Liver (tissue), 9 donors: ENCODE measurements around the gene KNOP1. TPM values are rescaled to one million over a fixed set of nuclear protein-coding genes. Genes with fewer than 3 reads are reported as not detected.
"Not testable (repeated sequence)": the region's sequence is repeated elsewhere in the genome, so short reads cannot be mapped to it uniquely, and the experiment has no call there.

Experiments used
- DNase-seq: peaks from one replicate; pipeline ENCODE4 v3.0.0-alpha.2; 2017; ENCODE audit warnings: low spot score
- H3K27ac ChIP-seq, 2 donors: one replicate each; pipeline ENCODE4 v1.7.0; 2013; ENCODE audit warnings: inconsistent platforms in 2 of 2, low read length in 2 of 2, control low read depth in 1 of 2, low read depth in 1 of 2, mild to moderate bottlenecking in 1 of 2
- H3K27me3 ChIP-seq, 4 donors: one replicate each; pipeline versions ENCODE4 v1.6.1 to v1.7.0; 2013; ENCODE audit warnings: low read length in 3 of 4, inconsistent platforms in 1 of 4, mild to moderate bottlenecking in 1 of 4, moderate library complexity in 1 of 4; ENCODE audit not compliant: control insufficient read depth in 4 of 4, insufficient read depth in 4 of 4
- H3K36me3 ChIP-seq, 4 donors: one replicate each; pipeline versions ENCODE4 v1.6.1 to v1.7.0; 2013; ENCODE audit warnings: low read length in 3 of 4, mild to moderate bottlenecking in 3 of 4, low read depth in 1 of 4, moderate library complexity in 1 of 4; ENCODE audit not compliant: control insufficient read depth in 4 of 4, insufficient read depth in 3 of 4
- H3K4me1 ChIP-seq, 4 donors: one replicate each; pipeline versions ENCODE4 v1.6.1 to v1.7.0; 2013; ENCODE audit warnings: low read length in 3 of 4, mild to moderate bottlenecking in 3 of 4, moderate library complexity in 1 of 4; ENCODE audit not compliant: control insufficient read depth in 4 of 4, insufficient read depth in 4 of 4
- H3K4me3 ChIP-seq, 3 donors: one replicate each; pipeline versions ENCODE4 v1.6.1 to v1.7.0; 2013; ENCODE audit warnings: low read length in 3 of 3, control low read depth in 1 of 3, low read depth in 1 of 3, mild to moderate bottlenecking in 1 of 3
- H3K9ac ChIP-seq, 2 donors: one replicate each; pipeline ENCODE4 v1.7.0; 2013; ENCODE audit warnings: low read length in 2 of 2, mild to moderate bottlenecking in 2 of 2, moderate library complexity in 2 of 2, control low read depth in 1 of 2, low read depth in 1 of 2
- H3K9me3 ChIP-seq, 4 donors: one replicate each; pipeline versions ENCODE4 v1.6.1 to v1.7.0; 2013; ENCODE audit warnings: low read length in 3 of 4; ENCODE audit not compliant: control insufficient read depth in 4 of 4
- EGR1 ChIP-seq, 2 donors: IDR thresholded peaks; 2 replicates each; pipeline ENCODE4 v1.6.1; 2016 to 2018; ENCODE audit warnings: antibody characterized with exemption in 2 of 2, low read depth in 2 of 2
- FOXA1 ChIP-seq: IDR thresholded peaks from 2 replicates; pipeline ENCODE4 v1.6.1; 2016; ENCODE audit warnings: antibody characterized with exemption
- FOXA2 ChIP-seq: IDR thresholded peaks from 2 replicates; pipeline ENCODE4 v1.6.1; 2016; ENCODE audit warnings: antibody characterized with exemption
- GABPA ChIP-seq, 2 donors: IDR thresholded peaks in 1 of 2; conservative IDR thresholded peaks in 1 of 2; 2 replicates each; pipeline ENCODE4 v1.6.1; 2016; ENCODE audit warnings: antibody characterized with exemption in 2 of 2, mild to moderate bottlenecking in 1 of 2, moderate library complexity in 1 of 2
- HNF4A ChIP-seq, 2 donors: conservative IDR thresholded peaks; 2 replicates each; pipeline ENCODE4 v1.6.1; 2016; ENCODE audit warnings: antibody characterized with exemption in 2 of 2, mild to moderate bottlenecking in 2 of 2
- HNF4G ChIP-seq: IDR thresholded peaks from 2 replicates; pipeline ENCODE4 v1.6.1; 2016; ENCODE audit warnings: antibody characterized with exemption
- JUND ChIP-seq, 2 donors: IDR thresholded peaks; 2 replicates each; pipeline ENCODE4 v1.6.1; 2016; ENCODE audit warnings: antibody characterized with exemption in 2 of 2
- NR2F2 ChIP-seq: IDR thresholded peaks from 2 replicates; pipeline ENCODE4 v1.6.1; 2016; ENCODE audit warnings: antibody characterized with exemption
- RAD21 ChIP-seq, 2 donors: IDR thresholded peaks; 2 replicates each; pipeline ENCODE4 v1.6.1; 2016; ENCODE audit warnings: antibody characterized with exemption in 2 of 2, mild to moderate bottlenecking in 2 of 2
- RXRA ChIP-seq, 2 donors: IDR thresholded peaks; 2 replicates each; pipeline ENCODE4 v1.6.1; 2017 to 2018; ENCODE audit warnings: antibody characterized with exemption in 2 of 2, mild to moderate bottlenecking in 1 of 2
- SP1 ChIP-seq: IDR thresholded peaks from 2 replicates; pipeline ENCODE4 v1.6.1; 2018; ENCODE audit warnings: antibody characterized with exemption, mild to moderate bottlenecking
- TAF1 ChIP-seq: conservative IDR thresholded peaks from 2 replicates; pipeline ENCODE4 v1.6.1; 2016; ENCODE audit warnings: antibody characterized with exemption, mild to moderate bottlenecking
- YY1 ChIP-seq: IDR thresholded peaks from 2 replicates; pipeline ENCODE4 v1.6.1; 2016; ENCODE audit warnings: antibody characterized with exemption, mild to moderate bottlenecking
- WGBS: extraction: QIAGEN DNeasy Blood & Tissue Kit; methylation state at CpG from one replicate; pipeline ENCODE4 v1.1.7; 2013; 5-methylcytosine and 5-hydroxymethylcytosine counted together
- polyA plus RNA-seq, 2 donors: library from polyadenylated mRNA; stranded (reverse) in 1 of 2; unstranded in 1 of 2; fragments of 200-250 nt in 1 of 2; fragments of >200 nt in 1 of 2; fragmentation: Nextera tagmentation in 1 of 2; extraction: Ambion mirVana in 1 of 2; gene quantifications; one replicate each; pipeline versions ENCODE4 v1.2.1 to v1.2.3, GENCODE V29; 2013 to 2015
- total RNA-seq, 2 donors: library from RNA; depleted of rRNA; stranded (reverse); fragments of >200 nt; gene quantifications; one replicate each; pipeline ENCODE4 v1.2.3, GENCODE V29; 2014
- TF ChIP-seq, protein P1 (sequence below): IDR thresholded peaks from 2 replicates; pipeline ENCODE4 v1.6.1; 2016; ENCODE audit warnings: antibody characterized with exemption
- TF ChIP-seq, protein P2 (sequence below): IDR thresholded peaks from 2 replicates; pipeline ENCODE4 v1.6.1; 2016; ENCODE audit warnings: antibody characterized with exemption
- TF ChIP-seq, protein P3 (sequence below): IDR thresholded peaks from 2 replicates; pipeline ENCODE4 v1.6.1; 2016; ENCODE audit warnings: antibody characterized with exemption
- TF ChIP-seq, protein P4 (sequence below): IDR thresholded peaks from 2 replicates; pipeline ENCODE4 v1.6.1; 2016; ENCODE audit warnings: antibody characterized with exemption, mild to moderate bottlenecking
- TF ChIP-seq, protein P5 (sequence below): fragments of 150-350 bp; IDR thresholded peaks from 2 replicates; pipeline ENCODE4 v1.5.1; 2017; ENCODE audit warnings: improper control_type of control experiment, low read depth, low read length; ENCODE audit not compliant: missing input control
- donor health status: healthy.
- donor health status: healthy.
- donor health status: healthy.
- donor health status: healthy.
- donor health status: healthy.

KNOP1 gene
- total and polyA plus RNA-seq, 4 donors: 4.1 to 6.7 (median 5.7) TPM

DNA sequence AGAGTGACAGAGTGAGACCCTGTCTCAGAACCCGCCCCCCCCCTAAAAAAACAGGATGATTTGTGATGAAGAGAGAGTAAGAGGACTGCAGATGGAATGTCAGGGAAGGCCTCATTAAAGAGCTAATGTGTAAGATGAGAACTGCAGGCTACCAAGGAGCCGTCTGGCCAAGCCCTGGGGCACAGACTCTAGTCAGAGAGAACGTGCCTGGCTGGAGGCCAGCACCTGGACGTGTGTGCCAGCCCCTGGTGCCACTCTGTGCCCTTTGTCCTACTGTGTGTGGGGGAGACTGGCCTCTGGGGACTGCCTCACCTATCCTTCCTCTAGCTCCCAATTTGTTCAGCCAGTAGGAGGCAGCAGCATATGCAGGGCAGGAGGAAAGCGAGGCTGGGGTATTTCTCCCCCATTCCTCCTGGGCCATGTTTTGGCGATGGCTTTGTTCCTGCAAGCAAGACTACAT, 37.1 kb downstream of the KNOP1 start:
- TF ChIP-seq HNF4G: no peak
- no peak for TF ChIP-seq RXRA (IDR thresholded peaks at IDR 0.05)
- TF ChIP-seq, protein P1, sequence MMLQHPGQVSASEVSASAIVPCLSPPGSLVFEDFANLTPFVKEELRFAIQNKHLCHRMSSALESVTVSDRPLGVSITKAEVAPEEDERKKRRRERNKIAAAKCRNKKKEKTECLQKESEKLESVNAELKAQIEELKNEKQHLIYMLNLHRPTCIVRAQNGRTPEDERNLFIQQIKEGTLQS: no peak
- peak in 1 of 2 donors; percentile 10 for TF ChIP-seq RAD21 (IDR thresholded peaks at IDR 0.05)
- TF ChIP-seq, protein P2, sequence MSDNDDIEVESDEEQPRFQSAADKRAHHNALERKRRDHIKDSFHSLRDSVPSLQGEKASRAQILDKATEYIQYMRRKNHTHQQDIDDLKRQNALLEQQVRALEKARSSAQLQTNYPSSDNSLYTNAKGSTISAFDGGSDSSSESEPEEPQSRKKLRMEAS: no peak
- no peak for TF ChIP-seq FOXA2
- no peak for TF ChIP-seq EGR1 (IDR thresholded peaks at IDR 0.05; ENCODE audit: low read depth in 2 of 2)
- Histone ChIP-seq H3K9ac (no peak overlapping the region), H3K27me3 (no peaks in the 10 kb centered on the region), H3K36me3 (peaks cover 7 to 32% (median 14%) of the 10 kb centered on the region in 4 donors), H3K4me3 (no peak overlapping the region), H3K9me3 (peaks cover 0 to 2% (median 0%) of the 10 kb centered on the region in 4 donors), H3K27ac (no peak overlapping the region), H3K4me1 (no peaks in the 10 kb centered on the region)
- no peak for DNase-seq
- WGBS: 85% methylated on average over 6 of the region's 6 CpGs

DNA sequence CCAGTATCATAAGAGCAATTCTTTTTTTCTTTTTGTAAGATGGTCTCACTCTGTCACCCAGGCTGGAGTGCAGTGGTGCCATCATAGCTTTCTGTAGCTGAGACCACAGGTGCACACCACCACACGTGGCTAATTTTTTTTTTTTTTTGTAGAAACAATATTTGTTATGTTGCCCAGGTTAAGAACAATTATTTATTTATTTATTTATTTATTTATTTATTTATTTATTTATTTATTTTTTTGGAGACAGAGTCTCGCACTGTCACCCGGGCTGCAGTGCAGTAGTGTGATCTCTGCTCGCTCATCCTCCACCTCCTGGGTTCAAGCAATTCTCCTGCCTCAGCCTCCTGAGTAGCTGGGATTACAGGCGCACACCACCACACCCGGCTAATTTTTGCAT, 38.7 kb downstream of the KNOP1 start:
- H3K36me3 ChIP-seq: peaks cover 4 to 24% (median 10%) of the 10 kb centered on the region in 4 donors
- H3K27me3 ChIP-seq, H3K9ac ChIP-seq, H3K4me1 ChIP-seq, H3K27ac ChIP-seq, DNase-seq, H3K9me3 ChIP-seq, H3K4me3 ChIP-seq: not testable (repeated sequence)
- WGBS: 96% methylated on average over 6 of the region's 6 CpGs

DNA sequence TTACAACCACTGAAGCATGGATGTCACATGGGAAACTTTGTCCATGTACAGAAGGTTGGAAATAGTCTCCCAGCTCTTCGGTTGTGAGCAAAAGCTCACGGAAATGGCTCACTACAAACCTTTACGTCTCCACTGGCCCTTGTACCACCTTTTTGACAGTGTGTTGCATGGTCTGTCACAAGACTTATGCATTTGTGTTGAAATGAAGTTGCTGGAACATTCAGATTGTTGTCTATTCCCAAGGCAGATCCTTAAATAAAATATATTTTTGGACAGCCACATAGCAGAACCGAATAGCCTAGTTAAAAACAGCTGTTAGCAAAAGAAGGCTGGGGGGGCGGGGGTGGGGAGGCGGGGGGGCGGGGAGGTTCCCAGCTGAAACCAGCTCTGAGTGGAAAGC, 39.2 kb downstream of the KNOP1 start:
- Histone ChIP-seq H3K4me1 (no peaks in the 10 kb centered on the region), H3K36me3 (peaks cover 4 to 20% (median 8%) of the 10 kb centered on the region in 4 donors), H3K9me3 (no peaks in the 10 kb centered on the region), H3K27ac (no peak overlapping the region), H3K27me3 (no peaks in the 10 kb centered on the region), H3K9ac (no peak overlapping the region), H3K4me3 (no peak overlapping the region)
- WGBS: 94% methylated on average over 7 of the region's 7 CpGs
- no peak for TF ChIP-seq TAF1
- TF ChIP-seq JUND (IDR thresholded peaks at IDR 0.05): no peak
- TF ChIP-seq, protein P3, sequence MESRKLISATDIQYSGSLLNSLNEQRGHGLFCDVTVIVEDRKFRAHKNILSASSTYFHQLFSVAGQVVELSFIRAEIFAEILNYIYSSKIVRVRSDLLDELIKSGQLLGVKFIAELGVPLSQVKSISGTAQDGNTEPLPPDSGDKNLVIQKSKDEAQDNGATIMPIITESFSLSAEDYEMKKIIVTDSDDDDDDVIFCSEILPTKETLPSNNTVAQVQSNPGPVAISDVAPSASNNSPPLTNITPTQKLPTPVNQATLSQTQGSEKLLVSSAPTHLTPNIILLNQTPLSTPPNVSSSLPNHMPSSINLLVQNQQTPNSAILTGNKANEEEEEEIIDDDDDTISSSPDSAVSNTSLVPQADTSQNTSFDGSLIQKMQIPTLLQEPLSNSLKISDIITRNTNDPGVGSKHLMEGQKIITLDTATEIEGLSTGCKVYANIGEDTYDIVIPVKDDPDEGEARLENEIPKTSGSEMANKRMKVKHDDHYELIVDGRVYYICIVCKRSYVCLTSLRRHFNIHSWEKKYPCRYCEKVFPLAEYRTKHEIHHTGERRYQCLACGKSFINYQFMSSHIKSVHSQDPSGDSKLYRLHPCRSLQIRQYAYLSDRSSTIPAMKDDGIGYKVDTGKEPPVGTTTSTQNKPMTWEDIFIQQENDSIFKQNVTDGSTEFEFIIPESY: no peak
- TF ChIP-seq RXRA (IDR thresholded peaks at IDR 0.05): no peak
- no peak for TF ChIP-seq HNF4G
- TF ChIP-seq, protein P4, sequence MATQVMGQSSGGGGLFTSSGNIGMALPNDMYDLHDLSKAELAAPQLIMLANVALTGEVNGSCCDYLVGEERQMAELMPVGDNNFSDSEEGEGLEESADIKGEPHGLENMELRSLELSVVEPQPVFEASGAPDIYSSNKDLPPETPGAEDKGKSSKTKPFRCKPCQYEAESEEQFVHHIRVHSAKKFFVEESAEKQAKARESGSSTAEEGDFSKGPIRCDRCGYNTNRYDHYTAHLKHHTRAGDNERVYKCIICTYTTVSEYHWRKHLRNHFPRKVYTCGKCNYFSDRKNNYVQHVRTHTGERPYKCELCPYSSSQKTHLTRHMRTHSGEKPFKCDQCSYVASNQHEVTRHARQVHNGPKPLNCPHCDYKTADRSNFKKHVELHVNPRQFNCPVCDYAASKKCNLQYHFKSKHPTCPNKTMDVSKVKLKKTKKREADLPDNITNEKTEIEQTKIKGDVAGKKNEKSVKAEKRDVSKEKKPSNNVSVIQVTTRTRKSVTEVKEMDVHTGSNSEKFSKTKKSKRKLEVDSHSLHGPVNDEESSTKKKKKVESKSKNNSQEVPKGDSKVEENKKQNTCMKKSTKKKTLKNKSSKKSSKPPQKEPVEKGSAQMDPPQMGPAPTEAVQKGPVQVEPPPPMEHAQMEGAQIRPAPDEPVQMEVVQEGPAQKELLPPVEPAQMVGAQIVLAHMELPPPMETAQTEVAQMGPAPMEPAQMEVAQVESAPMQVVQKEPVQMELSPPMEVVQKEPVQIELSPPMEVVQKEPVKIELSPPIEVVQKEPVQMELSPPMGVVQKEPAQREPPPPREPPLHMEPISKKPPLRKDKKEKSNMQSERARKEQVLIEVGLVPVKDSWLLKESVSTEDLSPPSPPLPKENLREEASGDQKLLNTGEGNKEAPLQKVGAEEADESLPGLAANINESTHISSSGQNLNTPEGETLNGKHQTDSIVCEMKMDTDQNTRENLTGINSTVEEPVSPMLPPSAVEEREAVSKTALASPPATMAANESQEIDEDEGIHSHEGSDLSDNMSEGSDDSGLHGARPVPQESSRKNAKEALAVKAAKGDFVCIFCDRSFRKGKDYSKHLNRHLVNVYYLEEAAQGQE: no peak
- no peak for TF ChIP-seq GABPA (IDR thresholded peaks at IDR 0.05 in 1 of 2, conservative IDR thresholded peaks at IDR 0.05 in 1 of 2)
- TF ChIP-seq FOXA1: no peak
- TF ChIP-seq EGR1 (IDR thresholded peaks at IDR 0.05; ENCODE audit: low read depth in 2 of 2): no peak
- no peak for TF ChIP-seq RAD21 (IDR thresholded peaks at IDR 0.05)
- no peak for TF ChIP-seq FOXA2
- no peak for TF ChIP-seq SP1
- TF ChIP-seq, protein P2: no peak
- no peak for TF ChIP-seq HNF4A (conservative IDR thresholded peaks at IDR 0.05)
- no peak for TF ChIP-seq YY1
- TF ChIP-seq NR2F2: no peak
- TF ChIP-seq, protein P5, sequence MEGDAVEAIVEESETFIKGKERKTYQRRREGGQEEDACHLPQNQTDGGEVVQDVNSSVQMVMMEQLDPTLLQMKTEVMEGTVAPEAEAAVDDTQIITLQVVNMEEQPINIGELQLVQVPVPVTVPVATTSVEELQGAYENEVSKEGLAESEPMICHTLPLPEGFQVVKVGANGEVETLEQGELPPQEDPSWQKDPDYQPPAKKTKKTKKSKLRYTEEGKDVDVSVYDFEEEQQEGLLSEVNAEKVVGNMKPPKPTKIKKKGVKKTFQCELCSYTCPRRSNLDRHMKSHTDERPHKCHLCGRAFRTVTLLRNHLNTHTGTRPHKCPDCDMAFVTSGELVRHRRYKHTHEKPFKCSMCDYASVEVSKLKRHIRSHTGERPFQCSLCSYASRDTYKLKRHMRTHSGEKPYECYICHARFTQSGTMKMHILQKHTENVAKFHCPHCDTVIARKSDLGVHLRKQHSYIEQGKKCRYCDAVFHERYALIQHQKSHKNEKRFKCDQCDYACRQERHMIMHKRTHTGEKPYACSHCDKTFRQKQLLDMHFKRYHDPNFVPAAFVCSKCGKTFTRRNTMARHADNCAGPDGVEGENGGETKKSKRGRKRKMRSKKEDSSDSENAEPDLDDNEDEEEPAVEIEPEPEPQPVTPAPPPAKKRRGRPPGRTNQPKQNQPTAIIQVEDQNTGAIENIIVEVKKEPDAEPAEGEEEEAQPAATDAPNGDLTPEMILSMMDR: no peak
- no peak for DNase-seq
